SJSA1 (cell line): Measurements from ENCODE around the gene ARHGEF4. TPM values are rescaled to one million over a fixed set of nuclear protein-coding genes. Genes with fewer than 3 reads are reported as not detected.

Experiments used
- DNase-seq, 2 experiments: peaks; one replicate each; pipeline ENCODE4 v3.0.0-alpha.2; 2015 to 2020; ENCODE audit warnings: low spot score in 2 of 2, low read depth in 1 of 2
- H3K27ac ChIP-seq: fragments of 250-450 bp; sonication (Bioruptor Pico); 2 replicates; pipeline ENCODE4 v1.5.1; 2020; ENCODE audit warnings: mild to moderate bottlenecking, moderate library complexity
- H3K27me3 ChIP-seq: fragments of 250-450 bp; sonication (Bioruptor Pico); replicated peaks from 2 replicates; pipeline ENCODE4 v1.5.1; 2020; ENCODE audit warnings: mild to moderate bottlenecking, moderate library complexity
- H3K36me3 ChIP-seq: fragments of 250-450 bp; sonication (Bioruptor Pico); 2 replicates; pipeline ENCODE4 v1.5.1; 2020; ENCODE audit warnings: mild to moderate bottlenecking
- H3K4me1 ChIP-seq: fragments of 250-450 bp; sonication (Bioruptor Pico); replicated peaks from 2 replicates; pipeline ENCODE4 v1.6.1; 2021; ENCODE audit warnings: mild to moderate bottlenecking
- H3K4me3 ChIP-seq: fragments of 250-450 bp; sonication (Bioruptor Pico); 2 replicates; pipeline ENCODE4 v1.5.1; 2020; ENCODE audit warnings: mild to moderate bottlenecking
- H3K9me3 ChIP-seq: fragments of 250-450 bp; sonication (Bioruptor Pico); replicated peaks from 2 replicates; pipeline ENCODE4 v1.5.1; 2020; ENCODE audit warnings: mild to moderate bottlenecking
- total RNA-seq: library from RNA; depleted of rRNA; stranded (reverse); fragments of >200 nt; shearing (Covaris generic); gene quantifications from 2 replicates; pipeline ENCODE4 v1.2.3, GENCODE V29; 2014; rRNA removed

The ARHGEF4 gene, protein sequence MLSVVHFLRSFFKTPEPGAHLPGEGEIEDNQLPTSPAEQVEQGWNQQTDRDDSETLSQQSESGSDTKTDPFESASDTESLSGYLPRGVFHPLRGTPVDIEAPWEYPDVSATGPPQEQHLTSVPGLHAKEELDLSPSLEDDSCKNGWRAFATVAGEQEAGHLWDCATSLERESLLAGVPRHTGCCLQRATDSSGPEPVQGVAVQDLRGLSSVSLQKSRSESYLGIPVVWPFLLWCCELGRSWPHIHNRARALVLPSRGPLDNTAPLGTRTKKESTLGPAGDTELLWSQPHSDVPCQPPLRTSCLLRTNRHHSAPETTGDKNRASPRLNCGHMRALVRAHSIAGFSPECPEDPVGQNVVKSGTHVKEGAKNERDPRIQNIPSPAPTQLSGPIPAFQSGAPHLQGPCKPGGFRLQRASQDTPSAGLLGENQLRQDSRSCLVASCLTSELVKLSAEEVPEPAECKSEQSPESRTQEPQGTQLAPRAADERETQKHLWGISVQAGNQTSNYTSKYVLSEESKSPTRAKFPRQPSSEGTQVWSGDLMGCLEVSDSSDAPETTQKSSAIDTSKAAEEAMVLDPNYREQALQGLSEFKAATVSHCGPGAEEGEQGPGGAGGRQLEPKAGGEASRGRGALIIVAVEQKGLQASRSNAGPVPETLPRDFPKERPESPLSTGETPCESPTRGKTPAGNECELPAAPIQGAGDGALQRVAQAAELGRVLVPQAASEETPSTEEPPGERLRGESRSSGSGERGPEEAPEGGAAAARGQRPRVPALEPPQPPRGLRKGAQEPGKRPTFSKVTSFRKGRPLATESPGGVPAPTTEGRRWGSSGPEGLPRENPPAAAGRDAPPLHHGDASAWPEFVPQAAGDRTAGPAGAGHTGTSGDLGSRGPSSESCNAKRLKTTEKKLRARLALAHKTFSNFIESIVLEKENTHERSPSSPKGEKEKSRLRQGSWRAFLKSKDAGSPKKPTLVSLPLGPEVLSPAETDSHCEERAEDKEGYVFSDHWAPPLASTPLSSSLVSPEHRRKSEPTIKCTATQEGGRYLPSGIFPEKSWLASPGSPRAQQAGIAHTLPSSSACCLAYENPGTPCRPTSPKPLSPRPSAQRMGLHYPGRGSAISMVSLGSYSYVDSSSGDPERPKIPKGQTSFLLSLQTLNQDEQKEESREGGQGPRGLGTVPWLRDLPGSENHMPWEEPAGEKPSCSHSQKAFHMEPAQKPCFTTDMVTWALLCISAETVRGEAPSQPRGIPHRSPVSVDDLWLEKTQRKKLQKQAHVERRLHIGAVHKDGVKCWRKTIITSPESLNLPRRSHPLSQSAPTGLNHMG (N-terminal part only)
- total RNA-seq = 3.9 and 6.9 TPM in 2 replicates

DNA sequence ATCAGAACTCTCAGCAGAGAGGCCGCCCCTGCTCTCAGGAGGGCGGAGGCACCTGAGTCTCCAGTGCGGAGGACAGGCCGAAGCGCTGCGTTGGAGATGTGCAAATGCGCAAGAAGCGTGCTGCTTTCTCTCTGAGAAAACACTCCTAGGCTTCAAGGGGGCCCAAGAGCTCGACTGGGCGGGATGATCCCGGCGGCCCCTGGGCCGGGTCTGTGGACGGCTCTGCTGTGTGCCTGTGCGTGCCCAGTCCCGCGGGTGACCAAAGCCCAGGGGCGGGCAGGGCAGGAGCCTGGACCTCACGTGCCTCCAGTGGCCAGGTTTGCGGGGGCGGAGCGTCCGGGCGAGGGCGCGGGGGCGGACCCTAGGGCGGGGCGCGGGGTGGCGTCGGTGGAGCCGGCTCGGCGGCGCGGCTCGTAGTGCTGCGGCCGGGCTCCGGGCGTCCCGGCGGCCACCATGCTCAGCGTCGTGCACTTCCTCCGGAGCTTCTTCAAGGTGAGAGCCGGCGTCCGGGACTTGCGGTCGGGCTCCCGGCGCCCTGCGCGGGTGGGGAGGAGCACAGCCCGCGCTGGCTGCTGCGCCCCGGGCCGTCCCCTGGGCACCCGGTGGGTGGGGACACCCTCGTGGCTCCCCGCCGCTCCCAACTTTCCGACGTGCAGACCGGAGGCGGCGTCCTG is at the start of gene ARHGEF4:
ARHGEF4 (plus strand) TSS at position 414 of the 674 bp plus-strand sequence; CDS start at position 454, 40 bp downstream.
- DNase-seq = peak in 1 of 2 experiments; percentile 34

DNA sequence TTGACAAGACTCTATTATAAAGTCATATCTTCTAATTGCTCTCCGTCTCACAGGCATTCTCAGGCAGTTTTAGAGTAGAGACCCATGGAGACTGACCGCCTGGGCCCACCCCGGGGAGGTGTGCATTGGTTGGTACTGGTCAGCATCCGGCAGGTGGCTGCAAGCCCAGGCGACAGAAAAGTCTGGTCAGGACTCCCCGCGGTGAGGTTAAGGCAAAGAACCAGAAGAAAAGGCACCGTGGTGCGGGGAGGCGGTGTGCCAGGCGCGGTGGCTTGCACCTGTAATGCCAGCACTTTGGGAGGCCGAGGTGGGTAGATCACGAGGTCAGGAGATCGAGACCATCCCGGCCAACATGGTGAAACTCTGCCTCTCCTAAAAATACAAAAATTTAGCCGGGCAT is 48.9 kb upstream of the ARHGEF4 start:
- peaks cover 10% of the 10 kb centered on the region; the same call in 1 of the 2 replicates for H3K27me3 ChIP-seq
- no peaks in the 10 kb centered on the region for H3K4me1 ChIP-seq
- no peak for DNase-seq
- no peaks in the 10 kb centered on the region for H3K9me3 ChIP-seq
- H3K36me3 ChIP-seq = no peaks in the 10 kb centered on the region
- no peak overlapping the region for H3K4me3 ChIP-seq
- H3K27ac ChIP-seq = no peak overlapping the region

More for the DNA sequence above, at the start of gene ARHGEF4:
- peak within 1 kb of the TSS; percentile 46 for H3K4me3 ChIP-seq
- H3K27ac ChIP-seq = no peak within 1 kb of the TSS
- no peaks in the 10 kb centered on the region for H3K36me3 ChIP-seq
- peaks cover 7% of the 10 kb centered on the region; the same call in 1 of the 2 replicates for H3K27me3 ChIP-seq
- peaks cover 3% of the 10 kb centered on the region; the same call in 1 of the 2 replicates for H3K9me3 ChIP-seq
- H3K4me1 ChIP-seq = peaks cover 38% of the 10 kb centered on the region

DNA sequence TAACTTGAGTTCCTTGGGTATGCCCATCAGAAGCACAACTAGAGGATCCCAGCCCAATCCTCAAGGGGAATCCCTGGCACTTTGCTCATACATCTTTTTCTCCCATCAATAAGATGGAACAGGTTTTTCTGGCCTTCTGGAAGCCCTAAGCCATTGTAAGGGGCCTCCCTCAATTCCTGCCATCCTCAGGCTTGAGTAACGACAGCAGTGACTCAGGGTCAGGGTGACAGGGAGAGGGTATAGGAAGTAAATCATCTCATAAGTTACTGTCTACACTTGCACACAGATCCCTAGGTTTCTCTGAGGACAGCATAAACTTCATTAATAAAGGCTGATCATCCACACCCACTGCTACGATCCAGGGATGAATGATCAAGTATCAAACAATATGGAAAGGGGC is 46.4 kb upstream of the ARHGEF4 start:
- H3K9me3 ChIP-seq = no peaks in the 10 kb centered on the region
- no peaks in the 10 kb centered on the region for H3K36me3 ChIP-seq

DNA sequence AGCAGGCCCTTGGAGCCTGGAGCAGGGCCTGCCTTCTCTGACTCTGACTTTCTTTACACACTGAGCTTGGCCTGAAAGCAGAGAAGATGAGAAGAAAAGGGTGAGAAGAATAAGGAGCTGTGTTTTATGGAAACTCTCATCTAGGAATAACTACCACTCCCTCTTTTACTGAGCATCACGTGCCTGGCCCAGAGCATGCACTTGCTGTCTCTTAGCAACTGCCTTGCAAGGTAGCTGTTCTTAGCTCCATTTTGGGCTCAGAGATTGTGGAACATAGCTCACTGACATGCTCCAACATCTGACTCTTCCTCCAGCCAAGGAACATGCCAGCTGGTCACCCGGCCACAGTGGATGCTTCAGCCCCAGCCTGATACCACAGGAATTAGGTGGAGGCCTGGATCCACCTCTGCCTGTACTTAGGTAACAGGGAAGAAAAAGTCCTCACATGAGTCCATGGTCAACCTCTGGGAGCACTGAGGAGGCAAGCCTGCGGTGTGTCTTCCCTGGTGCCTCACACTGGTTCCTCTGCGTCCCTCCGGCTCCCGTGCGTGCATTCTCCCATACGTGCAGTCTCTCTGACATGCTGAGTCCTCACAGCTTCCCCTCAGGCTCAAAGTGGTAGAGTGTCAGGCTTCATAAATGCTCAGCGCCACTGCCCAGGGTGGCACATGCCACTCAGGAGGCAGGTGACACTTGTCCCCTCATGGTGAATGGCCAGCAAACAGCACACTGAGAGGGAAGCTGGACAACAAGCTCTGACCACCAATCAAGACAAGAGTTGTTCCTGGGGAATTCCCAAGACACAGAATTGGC is 45.7 kb upstream of the ARHGEF4 start:
- Histone ChIP-seq H3K9me3 (no peaks in the 10 kb centered on the region), H3K4me1 (no peaks in the 10 kb centered on the region), H3K4me3 (no peak overlapping the region), H3K36me3 (no peaks in the 10 kb centered on the region), H3K27me3 (no peaks in the 10 kb centered on the region), H3K27ac (no peak overlapping the region)
- no peak for DNase-seq

More for the DNA sequence above, 46.4 kb upstream of the ARHGEF4 start:
- DNase-seq = no peak
- no peaks in the 10 kb centered on the region for H3K4me1 ChIP-seq
- H3K27me3 ChIP-seq = no peaks in the 10 kb centered on the region
- H3K27ac ChIP-seq = no peak overlapping the region
- H3K4me3 ChIP-seq = no peak overlapping the region

DNA sequence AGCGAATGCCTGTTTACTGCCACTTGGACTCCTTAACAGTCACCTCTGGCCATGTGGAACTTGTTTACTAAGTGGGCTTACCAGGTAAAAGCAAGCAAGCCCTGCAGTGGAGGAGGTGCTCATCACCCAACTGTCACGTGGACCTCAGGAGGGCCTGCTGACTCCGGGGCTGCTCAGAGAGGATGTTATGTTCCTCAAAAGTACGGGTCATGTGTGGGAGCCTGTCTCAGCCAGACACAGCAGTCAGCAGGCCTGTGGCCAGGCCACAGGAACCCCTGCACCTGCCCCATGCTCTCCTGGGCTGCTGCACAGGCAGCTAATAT is 45.1 kb upstream of the ARHGEF4 start:
- Histone ChIP-seq H3K36me3 (no peaks in the 10 kb centered on the region), H3K4me3 (no peak overlapping the region), H3K4me1 (no peaks in the 10 kb centered on the region), H3K27me3 (no peaks in the 10 kb centered on the region), H3K9me3 (no peaks in the 10 kb centered on the region), H3K27ac (no peak overlapping the region)
- no peak for DNase-seq

DNA sequence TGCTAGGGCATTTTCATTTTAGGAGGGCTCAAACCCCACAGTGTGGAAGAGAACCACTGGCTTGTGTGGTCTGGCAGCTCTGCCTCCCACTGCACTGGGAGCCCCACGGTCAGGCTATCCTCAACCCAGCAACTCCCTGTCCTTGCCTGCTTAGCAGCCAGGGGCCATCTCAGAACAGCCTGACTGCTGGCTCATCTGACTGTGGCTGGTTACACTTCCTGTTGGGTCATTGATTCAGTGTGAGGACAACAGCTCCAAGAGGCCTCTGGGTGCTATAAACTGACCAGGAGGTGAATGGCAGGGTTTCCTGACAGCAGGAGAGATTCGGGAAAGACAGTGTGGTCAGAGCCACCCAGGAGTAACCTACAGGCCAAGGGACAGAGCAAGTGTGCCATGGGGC is 41.3 kb upstream of the ARHGEF4 start:
- H3K27ac ChIP-seq = no peak overlapping the region
- no peaks in the 10 kb centered on the region for H3K36me3 ChIP-seq
- H3K4me3 ChIP-seq = no peak overlapping the region
- no peaks in the 10 kb centered on the region for H3K27me3 ChIP-seq
- H3K4me1 ChIP-seq = peaks cover 10% of the 10 kb centered on the region
- no peak for DNase-seq
- H3K9me3 ChIP-seq = no peaks in the 10 kb centered on the region

DNA sequence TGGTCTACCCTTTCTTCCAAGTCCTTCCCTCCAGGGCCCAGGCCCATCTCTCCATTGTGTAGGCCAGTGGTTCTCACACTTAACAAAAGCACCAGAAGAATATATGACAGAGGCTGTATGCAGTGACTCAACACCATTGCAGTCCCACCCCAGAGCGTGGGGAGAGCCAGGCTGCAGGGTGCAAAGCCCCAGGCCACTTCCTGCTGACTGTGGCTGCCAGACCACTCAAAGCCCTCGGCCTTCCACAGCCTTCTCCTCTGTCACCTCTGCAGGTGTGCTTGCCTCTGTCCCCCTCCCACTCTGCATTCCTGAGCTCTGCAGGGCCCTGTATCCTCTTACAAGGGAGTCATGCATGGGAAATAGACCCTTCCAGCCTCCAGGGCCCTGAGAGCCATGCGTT is 40.4 kb upstream of the ARHGEF4 start:
- Histone ChIP-seq H3K27ac (no peak overlapping the region), H3K27me3 (no peaks in the 10 kb centered on the region), H3K4me1 (peaks cover 10% of the 10 kb centered on the region), H3K36me3 (no peaks in the 10 kb centered on the region), H3K4me3 (no peak overlapping the region), H3K9me3 (no peaks in the 10 kb centered on the region)
- DNase-seq = no peak

DNA sequence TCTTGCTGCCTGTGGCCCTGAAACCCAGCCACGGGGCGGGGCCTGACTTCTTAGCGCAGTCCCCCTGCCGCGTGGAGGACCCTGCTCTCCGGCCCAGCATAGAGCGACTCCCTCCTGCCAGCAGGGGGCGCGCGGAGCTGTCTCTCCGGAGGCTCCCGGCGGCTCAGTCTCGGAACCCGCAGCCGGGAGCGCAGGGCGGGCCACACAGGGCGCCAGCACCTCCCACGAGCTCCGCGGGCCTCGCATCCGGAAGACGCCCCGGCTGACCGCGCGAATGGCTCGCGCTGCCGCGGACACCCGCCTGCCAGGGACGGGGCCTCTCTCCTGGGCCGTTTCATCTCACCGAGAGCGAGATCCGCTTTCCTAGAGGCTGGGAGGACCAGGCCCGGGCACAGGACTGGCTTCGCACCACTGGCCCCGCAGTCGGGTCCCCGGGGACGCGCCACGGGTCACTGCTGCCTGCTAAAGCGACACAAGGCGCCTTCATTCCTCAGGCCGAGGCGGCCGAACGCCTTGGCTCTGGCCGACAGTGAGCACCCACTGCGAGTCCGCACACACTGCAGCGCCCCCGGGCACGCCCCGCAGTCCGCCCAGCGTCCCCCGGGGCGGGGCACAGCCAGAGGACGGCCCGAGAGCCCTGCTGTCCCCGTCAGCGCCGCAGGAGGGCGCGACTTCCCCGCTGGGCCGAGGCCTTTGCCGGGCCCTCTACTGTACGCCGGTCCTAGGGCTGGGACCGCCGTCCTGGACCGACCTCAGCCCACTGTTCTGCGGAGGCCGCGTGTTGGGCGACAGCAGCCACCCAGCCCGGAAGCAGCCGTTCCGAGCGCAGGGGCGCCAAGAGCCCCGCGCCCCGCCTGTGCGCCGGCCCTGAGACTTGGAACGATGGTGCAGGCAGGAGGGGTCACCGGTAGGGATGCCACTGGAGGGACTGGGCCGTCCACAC is 39.0 kb upstream of the ARHGEF4 start:
- Histone ChIP-seq H3K4me1 (peaks cover 10% of the 10 kb centered on the region), H3K27me3 (no peaks in the 10 kb centered on the region), H3K27ac (peak overlapping the region; percentile 81), H3K36me3 (no peaks in the 10 kb centered on the region), H3K4me3 (peak overlapping the region; percentile 57), H3K9me3 (no peaks in the 10 kb centered on the region)
- peak; percentile 93 for DNase-seq

DNA sequence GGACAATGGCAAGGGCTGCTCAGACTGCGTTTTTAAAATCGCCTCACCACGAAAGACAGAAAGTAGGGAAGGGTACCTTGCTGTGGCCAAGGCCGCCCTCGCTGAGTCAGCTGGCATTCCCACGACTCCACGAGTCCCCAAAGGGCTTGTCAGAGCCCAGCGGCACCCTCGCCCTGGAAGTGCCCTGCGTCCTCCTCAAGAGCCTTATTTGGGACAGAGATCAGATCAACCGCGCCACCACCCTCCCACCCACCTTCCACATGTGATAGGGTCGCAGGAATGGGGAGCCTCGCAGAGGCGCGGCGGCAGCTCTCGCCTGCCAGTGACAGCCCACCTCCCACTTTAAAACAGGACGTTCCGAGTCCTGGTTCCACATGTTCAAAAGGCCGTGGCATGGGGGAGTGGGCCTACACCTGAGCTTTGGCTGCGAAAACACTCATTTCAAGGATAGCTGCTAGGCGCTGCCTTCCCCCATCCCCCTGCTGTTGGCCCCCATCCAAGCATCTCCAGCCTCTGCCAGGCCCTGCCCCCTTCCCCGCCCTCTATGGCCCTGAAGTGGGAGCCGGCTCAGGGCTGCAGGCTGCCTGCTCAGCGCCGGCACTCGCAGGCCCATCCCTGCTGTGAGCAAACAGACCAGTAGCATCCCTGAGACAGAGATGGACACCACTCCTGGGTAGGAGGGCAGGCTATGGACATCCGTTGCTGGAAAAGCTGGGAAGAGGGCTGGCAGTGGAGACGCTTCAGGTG is 38.1 kb upstream of the ARHGEF4 start:
- Histone ChIP-seq H3K27me3 (no peaks in the 10 kb centered on the region), H3K4me3 (peak overlapping the region; percentile 57), H3K4me1 (peaks cover 10% of the 10 kb centered on the region), H3K9me3 (no peaks in the 10 kb centered on the region), H3K27ac (no peak overlapping the region), H3K36me3 (no peaks in the 10 kb centered on the region)
- DNase-seq = no peak

DNA sequence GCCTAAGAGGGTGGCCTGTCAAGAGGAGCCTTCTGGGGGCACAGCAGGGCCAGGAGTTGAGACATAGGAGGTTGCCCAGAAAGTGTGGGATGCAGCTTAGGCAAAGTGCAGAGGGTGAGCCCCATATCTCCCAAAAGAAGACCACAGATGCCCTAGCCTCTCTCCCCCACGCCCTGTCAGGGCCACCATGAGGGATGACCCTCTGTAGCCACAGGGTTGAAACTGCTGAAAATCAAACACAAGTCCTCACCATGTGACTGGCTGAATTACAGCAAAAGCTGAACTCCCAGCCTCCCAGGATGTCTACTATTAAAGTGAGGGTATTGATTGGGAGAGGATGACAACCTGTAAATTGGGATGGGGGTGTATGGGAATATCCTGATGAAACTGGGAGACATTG is 37.4 kb upstream of the ARHGEF4 start:
- Histone ChIP-seq H3K27me3 (no peaks in the 10 kb centered on the region), H3K4me1 (peaks cover 10% of the 10 kb centered on the region)
- no peak for DNase-seq

DNA sequence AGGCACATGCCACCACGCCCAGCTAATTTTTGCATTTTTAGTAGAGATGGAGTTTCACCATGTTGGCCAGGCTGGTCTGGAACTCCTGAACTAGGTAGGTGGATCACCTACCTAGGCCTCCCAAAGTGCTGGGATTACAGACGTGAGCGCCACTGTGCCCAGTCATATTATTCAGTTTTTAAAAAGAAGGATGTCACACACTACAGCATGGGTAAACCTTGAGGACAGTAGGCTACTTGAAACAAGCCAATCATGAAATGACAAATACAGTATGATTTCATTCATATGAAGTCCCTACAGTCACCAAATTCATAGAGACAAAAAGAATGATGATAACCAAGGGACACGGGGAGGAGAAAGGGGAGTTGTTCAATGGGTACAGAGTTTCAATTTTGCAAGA is 31.1 kb upstream of the ARHGEF4 start:
- Histone ChIP-seq H3K36me3 (no peaks in the 10 kb centered on the region), H3K9me3 (no peaks in the 10 kb centered on the region), H3K27me3 (no peaks in the 10 kb centered on the region), H3K4me1 (no peaks in the 10 kb centered on the region), H3K4me3 (no peak overlapping the region), H3K27ac (no peak overlapping the region)
- no peak for DNase-seq

More for the DNA sequence above, 37.4 kb upstream of the ARHGEF4 start:
- H3K36me3 ChIP-seq = no peaks in the 10 kb centered on the region
- no peak overlapping the region for H3K27ac ChIP-seq
- no peaks in the 10 kb centered on the region for H3K9me3 ChIP-seq
- no peak overlapping the region for H3K4me3 ChIP-seq
